Measurements from ENCODE around the gene ZNRD2.

ZNRD2 gene

DNA sequence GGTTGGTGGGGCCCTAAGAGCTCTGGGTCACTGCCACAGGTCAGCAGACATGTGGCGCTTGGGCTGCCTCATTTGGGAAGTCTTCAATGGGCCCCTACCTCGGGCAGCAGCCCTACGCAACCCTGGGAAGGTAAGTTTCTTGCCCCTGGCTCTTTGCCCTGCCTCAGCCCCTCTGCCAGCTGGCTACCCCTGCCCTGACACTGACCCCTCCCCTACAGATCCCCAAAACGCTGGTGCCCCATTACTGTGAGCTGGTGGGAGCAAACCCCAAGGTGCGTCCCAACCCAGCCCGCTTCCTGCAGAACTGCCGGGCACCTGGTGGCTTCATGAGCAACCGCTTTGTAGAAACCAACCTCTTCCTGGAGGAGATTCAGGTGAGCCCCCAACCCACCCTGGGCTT lies 43.5 kb upstream of the ZNRD2 start:
- TF ChIP-seq, protein P1, sequence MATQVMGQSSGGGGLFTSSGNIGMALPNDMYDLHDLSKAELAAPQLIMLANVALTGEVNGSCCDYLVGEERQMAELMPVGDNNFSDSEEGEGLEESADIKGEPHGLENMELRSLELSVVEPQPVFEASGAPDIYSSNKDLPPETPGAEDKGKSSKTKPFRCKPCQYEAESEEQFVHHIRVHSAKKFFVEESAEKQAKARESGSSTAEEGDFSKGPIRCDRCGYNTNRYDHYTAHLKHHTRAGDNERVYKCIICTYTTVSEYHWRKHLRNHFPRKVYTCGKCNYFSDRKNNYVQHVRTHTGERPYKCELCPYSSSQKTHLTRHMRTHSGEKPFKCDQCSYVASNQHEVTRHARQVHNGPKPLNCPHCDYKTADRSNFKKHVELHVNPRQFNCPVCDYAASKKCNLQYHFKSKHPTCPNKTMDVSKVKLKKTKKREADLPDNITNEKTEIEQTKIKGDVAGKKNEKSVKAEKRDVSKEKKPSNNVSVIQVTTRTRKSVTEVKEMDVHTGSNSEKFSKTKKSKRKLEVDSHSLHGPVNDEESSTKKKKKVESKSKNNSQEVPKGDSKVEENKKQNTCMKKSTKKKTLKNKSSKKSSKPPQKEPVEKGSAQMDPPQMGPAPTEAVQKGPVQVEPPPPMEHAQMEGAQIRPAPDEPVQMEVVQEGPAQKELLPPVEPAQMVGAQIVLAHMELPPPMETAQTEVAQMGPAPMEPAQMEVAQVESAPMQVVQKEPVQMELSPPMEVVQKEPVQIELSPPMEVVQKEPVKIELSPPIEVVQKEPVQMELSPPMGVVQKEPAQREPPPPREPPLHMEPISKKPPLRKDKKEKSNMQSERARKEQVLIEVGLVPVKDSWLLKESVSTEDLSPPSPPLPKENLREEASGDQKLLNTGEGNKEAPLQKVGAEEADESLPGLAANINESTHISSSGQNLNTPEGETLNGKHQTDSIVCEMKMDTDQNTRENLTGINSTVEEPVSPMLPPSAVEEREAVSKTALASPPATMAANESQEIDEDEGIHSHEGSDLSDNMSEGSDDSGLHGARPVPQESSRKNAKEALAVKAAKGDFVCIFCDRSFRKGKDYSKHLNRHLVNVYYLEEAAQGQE (IDR thresholded peaks at IDR 0.05; ENCODE audit: insufficient read depth in 1 of 2, low read depth in 2 of 2, low read length in 2 of 2), result no peak
- TF ChIP-seq POLR2AphosphoS5 (IDR thresholded peaks at IDR 0.05; ENCODE audit: low read depth, low read length) (no peak), FOXP2 (optimal IDR thresholded peaks at IDR 0.05; ENCODE audit: borderline replicate concordance, extremely low read depth, extremely low read length, insufficient read depth) (no peak), SIN3A (IDR thresholded peaks at IDR 0.05; ENCODE audit: borderline replicate concordance, insufficient read depth, low read length) (no peak)

DNA sequence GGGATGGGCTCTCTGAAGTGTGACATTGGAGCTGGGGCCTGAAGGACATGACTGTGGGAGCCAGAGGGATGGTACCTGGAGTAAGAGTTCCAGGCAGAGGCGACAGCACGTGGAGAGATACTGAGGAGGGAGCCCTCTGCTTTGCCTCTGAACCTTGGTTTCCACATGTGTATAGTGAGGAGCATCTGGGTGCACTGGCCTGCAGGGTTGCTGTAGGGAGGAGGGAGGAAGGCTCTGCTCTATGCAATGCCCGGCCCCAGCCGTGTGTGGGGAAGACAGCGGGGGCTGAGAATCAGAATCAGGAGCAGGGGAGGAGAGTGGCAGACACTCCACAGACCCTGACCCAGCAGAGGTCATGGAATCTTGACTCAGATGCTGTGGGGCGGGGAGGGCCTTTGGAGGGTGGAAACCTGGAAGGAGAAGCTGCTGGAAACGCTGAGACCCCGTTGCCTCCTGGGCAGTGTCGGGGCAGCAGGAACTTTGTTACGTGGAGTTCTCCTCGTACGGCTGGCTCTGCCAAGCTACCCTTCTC lies 41.4 kb upstream of the ZNRD2 start:
- TF ChIP-seq FOXP2 (optimal IDR thresholded peaks at IDR 0.05; ENCODE audit: borderline replicate concordance, extremely low read depth, extremely low read length, insufficient read depth) (no peak), POLR2AphosphoS5 (IDR thresholded peaks at IDR 0.05; ENCODE audit: low read depth, low read length) (no peak), SIN3A (IDR thresholded peaks at IDR 0.05; ENCODE audit: borderline replicate concordance, insufficient read depth, low read length) (no peak), TAF1 (IDR thresholded peaks at IDR 0.05; ENCODE audit: borderline replicate concordance, insufficient read depth, low read length) (no peak)
- TF ChIP-seq, protein P1 (IDR thresholded peaks at IDR 0.05; ENCODE audit: insufficient read depth in 1 of 2, low read depth in 2 of 2, low read length in 2 of 2), result no peak

DNA sequence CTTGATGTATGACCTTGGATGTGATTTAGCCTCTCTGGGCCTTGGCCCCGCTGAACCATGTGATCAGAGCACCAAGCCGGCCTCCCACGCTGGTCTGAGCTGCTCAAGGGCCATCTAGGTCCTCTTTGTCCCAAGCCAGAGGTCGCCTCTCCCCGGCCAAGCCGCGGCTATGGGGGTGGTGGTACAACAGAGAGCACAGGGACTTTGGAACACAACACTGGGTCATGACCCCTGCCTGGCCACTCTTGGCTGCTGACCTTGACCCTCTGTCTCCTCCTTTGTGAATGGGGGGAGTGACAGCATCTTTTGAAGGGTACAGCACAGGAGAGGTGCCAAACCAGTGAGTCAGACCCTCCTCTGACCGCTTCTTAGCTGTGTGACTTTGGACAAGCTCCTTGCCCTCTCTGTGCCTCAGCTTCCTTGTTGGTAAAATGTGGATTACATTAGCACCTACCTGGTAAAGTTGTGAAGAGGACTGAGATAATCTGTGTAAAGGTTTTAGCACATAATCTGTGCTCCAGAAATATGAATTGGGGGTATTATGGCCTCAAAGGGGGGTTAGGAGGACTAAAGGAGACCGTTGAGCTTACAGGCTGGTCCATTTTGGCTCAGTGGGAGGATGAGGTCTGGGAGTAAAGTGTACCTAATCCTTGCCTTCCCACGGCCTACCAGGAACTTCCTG lies 40.7 kb upstream of the ZNRD2 start:
- TF ChIP-seq, protein P1 (IDR thresholded peaks at IDR 0.05; ENCODE audit: insufficient read depth in 1 of 2, low read depth in 2 of 2, low read length in 2 of 2), result no peak
- TF ChIP-seq TAF1 (IDR thresholded peaks at IDR 0.05; ENCODE audit: borderline replicate concordance, insufficient read depth, low read length) (no peak), SIN3A (IDR thresholded peaks at IDR 0.05; ENCODE audit: borderline replicate concordance, insufficient read depth, low read length) (no peak), POLR2AphosphoS5 (IDR thresholded peaks at IDR 0.05; ENCODE audit: low read depth, low read length) (no peak), FOXP2 (optimal IDR thresholded peaks at IDR 0.05; ENCODE audit: borderline replicate concordance, extremely low read depth, extremely low read length, insufficient read depth) (no peak)

DNA sequence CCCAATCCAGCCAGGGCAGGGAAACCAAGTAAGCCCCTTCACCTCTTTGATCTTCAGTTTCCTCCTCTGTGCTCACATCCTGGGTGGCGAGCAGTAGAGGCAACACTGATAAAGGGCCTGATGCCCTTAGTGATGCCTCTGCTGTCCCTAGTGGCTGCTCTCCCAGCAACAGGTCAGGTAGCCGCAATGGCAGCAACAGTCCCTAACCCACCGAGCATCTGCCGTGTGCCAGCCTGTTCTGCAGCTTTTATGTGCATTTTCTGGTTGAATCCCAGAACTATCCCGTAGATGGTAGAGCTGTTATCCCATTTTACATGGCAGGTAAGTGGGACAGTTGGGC lies 40.1 kb upstream of the ZNRD2 start:
- TF ChIP-seq, protein P1 (IDR thresholded peaks at IDR 0.05; ENCODE audit: insufficient read depth in 1 of 2, low read depth in 2 of 2, low read length in 2 of 2), result no peak
- TF ChIP-seq SIN3A (IDR thresholded peaks at IDR 0.05; ENCODE audit: borderline replicate concordance, insufficient read depth, low read length), result no peak
- no peak for TF ChIP-seq FOXP2 (optimal IDR thresholded peaks at IDR 0.05; ENCODE audit: borderline replicate concordance, extremely low read depth, extremely low read length, insufficient read depth)
- no peak for TF ChIP-seq POLR2AphosphoS5 (IDR thresholded peaks at IDR 0.05; ENCODE audit: low read depth, low read length)
- TF ChIP-seq TAF1 (IDR thresholded peaks at IDR 0.05; ENCODE audit: borderline replicate concordance, insufficient read depth, low read length), result no peak
